GM12891 (cell line): ENCODE data around the gene IGFBP7.

Source experiments
- POLR2A ChIP-seq: IDR thresholded peaks from 2 replicates; pipeline ENCODE4 v1.6.1; 2011; ENCODE audit warnings: low read depth, low read length, control low read depth
- POLR2AphosphoS5 ChIP-seq: IDR thresholded peaks from 2 replicates; pipeline ENCODE4 v1.6.1; 2011; ENCODE audit warnings: low read depth, low read length, control low read depth
- TAF1 ChIP-seq: IDR thresholded peaks from 2 replicates; pipeline ENCODE4 v1.6.1; 2011; ENCODE audit warnings: low read depth, low read length, control low read depth

DNA sequence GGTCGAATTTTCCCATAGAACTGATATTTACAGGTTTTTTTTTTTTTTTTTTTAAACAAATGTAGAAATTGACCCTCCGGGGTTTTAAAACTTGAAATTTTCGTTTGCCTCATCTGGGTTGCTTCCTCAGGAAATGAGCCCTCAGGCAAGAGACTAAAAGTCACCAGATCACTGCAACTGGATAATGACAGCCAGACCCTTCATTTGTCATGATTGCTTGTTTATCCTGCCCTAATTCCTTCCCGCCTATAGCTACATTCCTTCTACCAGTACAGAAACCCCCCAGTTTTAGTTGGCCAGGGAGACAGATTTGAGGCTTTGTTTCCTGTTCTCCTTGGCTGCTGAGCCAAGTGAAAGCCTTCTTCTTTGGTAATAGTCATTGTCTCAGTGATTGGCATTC, 44.0 kb upstream of the IGFBP7 start:
- TF ChIP-seq POLR2A (no peak), POLR2AphosphoS5 (no peak), TAF1 (no peak)
